CD14-positive monocyte (primary cell): ENCODE data around the gene PSTPIP2. TPM values are rescaled to one million over a fixed set of nuclear protein-coding genes. Genes with fewer than 3 reads are reported as not detected.

Experiments
- DNase-seq, 3 donors: peaks; one replicate each; pipeline ENCODE4 v3.0.0-alpha.2; 2011 to 2022
- H2AFZ ChIP-seq: 2 replicates; pipeline ENCODE4 v1.6.0; 2012; ENCODE audit warnings: mild to moderate bottlenecking, low read depth, low read length, inconsistent platforms; ENCODE audit not compliant: insufficient read depth, poor library complexity, severe bottlenecking
- H3K27ac ChIP-seq, 2 donors: 1 replicate in 1 of 2; 2 replicates in 1 of 2; pipeline ENCODE4 v1.5.1; 2012 to 2013; ENCODE audit warnings: low read length in 2 of 2, control low read depth in 1 of 2, inconsistent platforms in 1 of 2, low read depth in 1 of 2, mild to moderate bottlenecking in 1 of 2
- H3K27me3 ChIP-seq, 2 donors: one replicate each; pipeline versions ENCODE4 v1.6.0 to v1.6.1; 2011 to 2013; ENCODE audit warnings: low read length in 2 of 2; ENCODE audit not compliant: control insufficient read depth in 2 of 2, insufficient read depth in 2 of 2
- H3K36me3 ChIP-seq, 2 donors: replicated peaks in 1 of 2; 1 replicate in 1 of 2; 2 replicates in 1 of 2; pipeline versions ENCODE4 v1.5.1 to v1.6.1; 2012 to 2013; ENCODE audit warnings: low read length in 2 of 2, control low read depth in 1 of 2, inconsistent platforms in 1 of 2, mild to moderate bottlenecking in 1 of 2; ENCODE audit not compliant: insufficient read depth in 2 of 2, control insufficient read depth in 1 of 2
- H3K4me1 ChIP-seq, 2 donors: 1 replicate in 1 of 2; 2 replicates in 1 of 2; pipeline versions ENCODE4 v1.5.1 to v1.6.1; 2012 to 2013; ENCODE audit warnings: low read length in 2 of 2, control low read depth in 1 of 2, inconsistent platforms in 1 of 2, mild to moderate bottlenecking in 1 of 2, moderate library complexity in 1 of 2; ENCODE audit not compliant: insufficient read depth in 2 of 2, control insufficient read depth in 1 of 2
- H3K4me2 ChIP-seq: replicated peaks from 2 replicates; pipeline ENCODE3; 2012; ENCODE audit warnings: low read length, moderate library complexity, mild to moderate bottlenecking; ENCODE audit not compliant: poor library complexity, severe bottlenecking; ENCODE audit errors: extremely low read depth
- H3K4me3 ChIP-seq, 3 experiments: fragments of 200-600 bp in 1 of 3; sonication (generic) in 1 of 3; replicated peaks in 1 of 3; 1 replicate in 2 of 3; 2 replicates in 1 of 3; pipeline ENCODE4 v1.5.1; 2011 to 2013; ENCODE audit warnings: low read length in 3 of 3, mild to moderate bottlenecking in 3 of 3, control low read depth in 2 of 3, low read depth in 2 of 3, inconsistent platforms in 1 of 3, moderate library complexity in 1 of 3
- H3K79me2 ChIP-seq: 2 replicates; pipeline ENCODE4 v1.6.0; 2012; ENCODE audit warnings: mild to moderate bottlenecking, control low read depth, inconsistent platforms, low read length, moderate library complexity; ENCODE audit not compliant: insufficient read depth
- H3K9ac ChIP-seq: 2 replicates; pipeline ENCODE4 v1.6.0; 2017; ENCODE audit warnings: low read length, mild to moderate bottlenecking; ENCODE audit not compliant: insufficient read depth, poor library complexity, severe bottlenecking
- H3K9me3 ChIP-seq, 2 donors: replicated peaks in 1 of 2; 1 replicate in 1 of 2; 2 replicates in 1 of 2; pipeline versions ENCODE4 v1.5.1 to v1.6.1; 2012 to 2013; ENCODE audit warnings: low read length in 2 of 2, control low read depth in 1 of 2; ENCODE audit not compliant: control insufficient read depth in 1 of 2, insufficient read depth in 1 of 2
- H4K20me1 ChIP-seq: 2 replicates; pipeline ENCODE4 v1.6.0; 2012; ENCODE audit warnings: mild to moderate bottlenecking, low read length, control low read depth, moderate library complexity; ENCODE audit not compliant: insufficient read depth
- H3K27ac Mint-ChIP-seq, 7 donors: one replicate each; pipeline ENCODE4 v1.8.0; 2020; ENCODE audit warnings: mild to moderate bottlenecking in 7 of 7, mixed read lengths in 7 of 7, moderate library complexity in 6 of 7, inconsistent platforms in 2 of 7
- H3K27me3 Mint-ChIP-seq, 3 donors: one replicate each; pipeline ENCODE4 v1.8.0; 2021 to 2022; ENCODE audit warnings: low read depth in 3 of 3, mild to moderate bottlenecking in 3 of 3, mixed read lengths in 3 of 3, moderate library complexity in 3 of 3, inconsistent platforms in 1 of 3
- H3K36me3 Mint-ChIP-seq, 2 donors: one replicate each; pipeline ENCODE4 v1.8.0; 2020; ENCODE audit warnings: mixed read lengths in 2 of 2, inconsistent platforms in 1 of 2, mild to moderate bottlenecking in 1 of 2
- H3K4me1 Mint-ChIP-seq: one replicate; pipeline ENCODE4 v1.8.0; 2020; ENCODE audit warnings: mild to moderate bottlenecking, mixed read lengths
- H3K4me3 Mint-ChIP-seq, 2 donors: one replicate each; pipeline ENCODE4 v1.8.0; 2020; ENCODE audit warnings: mild to moderate bottlenecking in 2 of 2, mixed read lengths in 2 of 2, moderate library complexity in 1 of 2
- H3K9me3 Mint-ChIP-seq, 7 donors: one replicate each; pipeline ENCODE4 v1.8.0; 2020 to 2022; ENCODE audit warnings: mixed read lengths in 7 of 7, mild to moderate bottlenecking in 6 of 7, moderate library complexity in 6 of 7, inconsistent platforms in 2 of 7
- WGBS: methylation state at CpG from one replicate; pipeline ENCODE4 v1.1.5; 2013; ENCODE audit warnings: missing lambda C conversion rate; ENCODE audit not compliant: insufficient coverage; 5-methylcytosine and 5-hydroxymethylcytosine counted together
- intact Hi-C, 2 donors: fragments of 100-400 bp; cut with micrococcal nuclease; formaldehyde crosslinking; loops; one replicate each; pipeline versions ENCODE4 v1.15.0 to v1.15.1; 2023
- polyA plus RNA-seq, 3 donors: library from polyadenylated mRNA; depleted of rRNA in 1 of 3; unstranded in 2 of 3; stranded (reverse) in 1 of 3; fragments of 300-500 nt in 2 of 3; fragments of >200 nt in 1 of 3; fragmentation: Illumina TruSeq in 2 of 3; gene quantifications; 1 replicate in 2 of 3; 2 replicates in 1 of 3; pipeline ENCODE4 v1.2.3, GENCODE V29; 2012 to 2021
- TF ChIP-seq, protein P1 (sequence below): fragments of 200-600 bp; IDR thresholded peaks from one replicate; pipeline ENCODE4 v1.8.0; 2022; ENCODE audit warnings: antibody characterized with exemption, mild to moderate bottlenecking

Gene PSTPIP2
- polyA plus RNA-seq, 3 donors = 35.0 to 64.1 (median 42.3) TPM

DNA sequence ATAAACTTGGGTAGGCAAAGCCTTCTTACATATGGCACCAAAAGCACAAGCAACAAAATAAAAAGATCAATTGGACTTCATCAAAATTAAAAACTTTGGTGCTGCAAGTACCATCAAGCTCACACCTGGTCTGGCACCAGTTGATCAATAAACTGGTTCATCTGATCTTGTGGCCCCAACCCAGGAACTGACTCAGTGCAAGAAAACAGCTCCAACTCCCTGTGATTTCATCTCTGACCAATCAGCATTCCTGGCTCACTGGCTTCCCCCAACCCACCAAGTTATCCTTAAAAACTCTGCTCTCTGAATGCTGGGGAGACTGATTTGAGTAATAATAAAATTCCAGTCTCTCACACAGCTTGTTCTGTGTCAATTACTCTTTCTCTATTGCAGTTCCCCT is 113.3 kb downstream of the PSTPIP2 start:
- peak overlapping the region in 1 of 2 donors; percentile 31 for H3K27ac ChIP-seq
- no peak overlapping the region for H3K4me2 ChIP-seq
- H3K27ac Mint-ChIP-seq = peak overlapping the region in 6 of 7 donors; percentile 33 to 64 (median 40)
- H3K9ac ChIP-seq = no peak overlapping the region
- H3K9me3 ChIP-seq = no peaks in the 10 kb centered on the region
- no peak for DNase-seq
- no peaks in the 10 kb centered on the region for H3K27me3 Mint-ChIP-seq
- H4K20me1 ChIP-seq = peaks cover 42% of the 10 kb centered on the region
- intact Hi-C loops = no loop called here
- peaks cover 29 to 51% of the 10 kb centered on the region in 2 donors for H3K36me3 ChIP-seq
- no peak overlapping the region for H3K4me3 ChIP-seq
- TF ChIP-seq, protein P1, sequence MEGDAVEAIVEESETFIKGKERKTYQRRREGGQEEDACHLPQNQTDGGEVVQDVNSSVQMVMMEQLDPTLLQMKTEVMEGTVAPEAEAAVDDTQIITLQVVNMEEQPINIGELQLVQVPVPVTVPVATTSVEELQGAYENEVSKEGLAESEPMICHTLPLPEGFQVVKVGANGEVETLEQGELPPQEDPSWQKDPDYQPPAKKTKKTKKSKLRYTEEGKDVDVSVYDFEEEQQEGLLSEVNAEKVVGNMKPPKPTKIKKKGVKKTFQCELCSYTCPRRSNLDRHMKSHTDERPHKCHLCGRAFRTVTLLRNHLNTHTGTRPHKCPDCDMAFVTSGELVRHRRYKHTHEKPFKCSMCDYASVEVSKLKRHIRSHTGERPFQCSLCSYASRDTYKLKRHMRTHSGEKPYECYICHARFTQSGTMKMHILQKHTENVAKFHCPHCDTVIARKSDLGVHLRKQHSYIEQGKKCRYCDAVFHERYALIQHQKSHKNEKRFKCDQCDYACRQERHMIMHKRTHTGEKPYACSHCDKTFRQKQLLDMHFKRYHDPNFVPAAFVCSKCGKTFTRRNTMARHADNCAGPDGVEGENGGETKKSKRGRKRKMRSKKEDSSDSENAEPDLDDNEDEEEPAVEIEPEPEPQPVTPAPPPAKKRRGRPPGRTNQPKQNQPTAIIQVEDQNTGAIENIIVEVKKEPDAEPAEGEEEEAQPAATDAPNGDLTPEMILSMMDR = no peak
- peaks cover 96% of the 10 kb centered on the region for H3K79me2 ChIP-seq
- H3K4me1 Mint-ChIP-seq = peaks cover 39% of the 10 kb centered on the region
- no peak overlapping the region for H2AFZ ChIP-seq
- H3K9me3 Mint-ChIP-seq = no peaks in the 10 kb centered on the region
- no peaks in the 10 kb centered on the region for H3K27me3 ChIP-seq
- peaks cover 41 to 48% of the 10 kb centered on the region in 2 donors for H3K36me3 Mint-ChIP-seq
- H3K4me3 Mint-ChIP-seq = no peak overlapping the region
- peaks cover 22 to 26% of the 10 kb centered on the region in 2 donors for H3K4me1 ChIP-seq

DNA sequence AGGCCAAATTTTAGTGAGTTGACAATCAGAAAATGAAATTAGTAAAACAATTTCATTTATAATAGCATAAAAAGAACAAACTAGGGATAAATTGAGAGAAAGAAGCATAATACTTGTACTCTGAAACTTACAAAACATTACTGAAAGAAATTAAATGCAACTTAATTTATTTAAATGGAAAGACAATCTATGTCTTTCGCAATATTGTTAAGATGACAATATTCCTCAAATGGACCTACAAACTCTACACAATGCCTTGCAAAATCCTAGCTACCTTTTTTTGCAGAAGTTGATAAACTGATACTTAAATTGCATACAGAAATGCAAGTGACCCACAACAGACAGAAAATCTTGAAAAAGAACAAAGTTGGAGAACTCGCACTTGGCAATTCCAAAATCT is 114.0 kb downstream of the PSTPIP2 start:
- TF ChIP-seq, protein P1 = no peak
- H3K27ac Mint-ChIP-seq = peak overlapping the region in 6 of 7 donors; percentile 8 to 77 (median 58)
- H3K4me1 ChIP-seq = peaks cover 21 to 22% of the 10 kb centered on the region in 2 donors
- no peaks in the 10 kb centered on the region for H3K9me3 Mint-ChIP-seq
- H3K9ac ChIP-seq = no peak overlapping the region
- H3K4me2 ChIP-seq = no peak overlapping the region
- H3K27me3 ChIP-seq = no peaks in the 10 kb centered on the region
- peaks cover 32% of the 10 kb centered on the region for H3K4me1 Mint-ChIP-seq
- peak in 2 of 3 donors; percentile 7 to 24 for DNase-seq
- H4K20me1 ChIP-seq = peaks cover 46% of the 10 kb centered on the region
- no CpG with 5 or more reads among the region's 2 CpGs for whole genome bisulfite sequencing
- H3K4me3 ChIP-seq = no peak overlapping the region
- no peaks in the 10 kb centered on the region for H3K9me3 ChIP-seq
- peak overlapping the region in 1 of 2 donors; percentile 31 for H3K27ac ChIP-seq
- intact Hi-C loops = no loop called here
- H3K4me3 Mint-ChIP-seq = no peak overlapping the region
- H3K79me2 ChIP-seq = peaks cover 90% of the 10 kb centered on the region
- H2AFZ ChIP-seq = no peak overlapping the region
- H3K36me3 ChIP-seq = peaks cover 36 to 55% of the 10 kb centered on the region in 2 donors
- H3K27me3 Mint-ChIP-seq = no peaks in the 10 kb centered on the region
- peaks cover 43 to 51% of the 10 kb centered on the region in 2 donors for H3K36me3 Mint-ChIP-seq
